Adrenal gland (tissue), 12 donors: ENCODE measurements around the gene HOXD10. TPM values are rescaled to one million over a fixed set of nuclear protein-coding genes. Genes with fewer than 3 reads are reported as not detected.
A peak's percentile ranks its signal among the peaks of the same experiment; 100 is the strongest.

Source experiments
- DNase-seq, 7 donors: peaks; one replicate each; pipeline ENCODE4 v3.0.0-alpha.2; 2019 to 2020
- H3K27ac ChIP-seq, 5 donors: fragments of 200-600 bp; sonication (generic) in 4 of 5; 1 replicate in 3 of 5; 2 replicates in 2 of 5; pipeline versions ENCODE4 v1.5.1 to v1.8.0; 2016 to 2020; ENCODE audit warnings: mild to moderate bottlenecking in 1 of 5
- H3K27me3 ChIP-seq: fragments of 200-600 bp; 2 replicates; pipeline ENCODE4 v1.8.0; 2021
- H3K36me3 ChIP-seq, 2 donors: fragments of 200-600 bp; replicated peaks in 1 of 2; 1 replicate in 1 of 2; 2 replicates in 1 of 2; pipeline versions ENCODE4 v1.5.1 to v1.8.0; 2018 to 2022
- H3K4me1 ChIP-seq, 2 donors: fragments of 200-600 bp; replicated peaks in 1 of 2; 1 replicate in 1 of 2; 2 replicates in 1 of 2; pipeline versions ENCODE4 v1.5.1 to v1.8.0; 2018 to 2021
- H3K4me3 ChIP-seq, 4 donors: fragments of 200-600 bp; sonication (generic) in 3 of 4; one replicate each; pipeline ENCODE4 v1.5.1; 2016 to 2018
- H3K9me3 ChIP-seq, 3 donors: fragments of 200-600 bp; sonication (generic) in 1 of 3; replicated peaks in 1 of 3; 1 replicate in 2 of 3; 2 replicates in 1 of 3; pipeline versions ENCODE4 v1.5.1 to v1.8.0; 2016 to 2021
- POLR2A ChIP-seq, 2 donors: fragments of 450-650 bp; IDR thresholded peaks; one replicate each; pipeline ENCODE4 v1.6.1; 2017; ENCODE audit warnings: antibody characterized with exemption in 2 of 2, mild to moderate bottlenecking in 2 of 2, moderate library complexity in 1 of 2
- WGBS, 4 donors: extraction: QIAGEN DNeasy Blood & Tissue Kit in 2 of 4; methylation state at CpG; one replicate each; pipeline versions ENCODE4 v1.1.5 to v1.1.7; 2013 to 2017; 5-methylcytosine and 5-hydroxymethylcytosine counted together
- intact Hi-C, 2 donors: fragments of 100-400 bp; cut with DNase I; formaldehyde crosslinking; loops; one replicate each; pipeline versions ENCODE4 v1.14.1 to v1.15.0; 2022 to 2023
- polyA plus RNA-seq, 3 donors: library from polyadenylated mRNA; stranded (reverse); fragments of 200-250 nt in 2 of 3; fragments of 350-450 nt in 1 of 3; fragmentation: Illumina TruSeq in 1 of 3; extraction: RNeasy Lipid Tissue Mini Kit (QIAGEN cat#74804) in 1 of 3; gene quantifications; one replicate each; pipeline ENCODE4 v1.2.3, GENCODE V29; 2013 to 2014
- total RNA-seq, 9 donors: library from RNA; depleted of rRNA in 4 of 9; stranded (reverse); fragments of >200 nt in 4 of 9; fragments of 120-200 nt in 1 of 9; fragmentation: NEBNext Ultra II Directional in 1 of 9; extraction: Animal tissue kit (Norgen Biotek cat#: 25700) in 1 of 9; gene quantifications; one replicate each; pipeline versions ENCODE4 v1.1.0 to v1.2.4, GENCODE V29; 2013 to 2023
- TF ChIP-seq, protein P1 (sequence below), 6 experiments: fragments of 450-650 bp in 4 of 6; fragments of 200-600 bp in 2 of 6; sonication (generic) in 1 of 6; IDR thresholded peaks; 1 replicate in 5 of 6; 2 replicates in 1 of 6; pipeline versions ENCODE4 v1.5.1 to v1.8.0; 2016 to 2021; ENCODE audit warnings: antibody characterized with exemption in 6 of 6, mild to moderate bottlenecking in 2 of 6, moderate library complexity in 1 of 6
- donor health status: healthy with polysubstance abuse.
- donor health status: Bipolar disorder and iron deficiency.
- donor health status: DM: yes; HTN: yes; CAD: no.
- donor health status: DM: no; HTN: no; CAD: no.
- donor health status: DM: no; HTN: no; CAD: no.
- donor health status: DM: yes; HTN: yes; CAD: no.

The HOXD10 gene
- total and polyA plus RNA-seq, 12 donors: 0.11 to 0.33 (median 0.18) TPM; not detected in 8

DNA sequence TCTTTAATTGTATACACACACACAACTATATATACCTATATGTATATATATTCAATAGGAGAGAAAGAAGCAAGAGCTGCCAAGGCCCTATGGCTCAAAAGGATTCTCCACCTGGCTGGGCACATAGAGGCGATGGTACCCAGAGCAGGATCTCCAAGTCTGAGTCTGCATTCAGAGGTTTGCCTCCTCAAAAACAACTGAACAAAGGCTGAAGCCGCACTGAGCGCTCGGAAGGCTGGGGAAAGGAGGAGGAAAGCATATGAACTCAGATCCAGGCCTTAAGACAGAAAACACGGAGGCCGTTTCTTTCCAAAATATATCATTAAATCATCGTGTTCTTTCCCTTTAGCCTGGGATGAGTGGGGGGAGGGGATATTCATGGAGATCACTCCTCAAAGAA lies 13.4 kb upstream of the HOXD10 start:
- H3K9me3 ChIP-seq: no peaks in the 10 kb centered on the region
- TF ChIP-seq, protein P1, sequence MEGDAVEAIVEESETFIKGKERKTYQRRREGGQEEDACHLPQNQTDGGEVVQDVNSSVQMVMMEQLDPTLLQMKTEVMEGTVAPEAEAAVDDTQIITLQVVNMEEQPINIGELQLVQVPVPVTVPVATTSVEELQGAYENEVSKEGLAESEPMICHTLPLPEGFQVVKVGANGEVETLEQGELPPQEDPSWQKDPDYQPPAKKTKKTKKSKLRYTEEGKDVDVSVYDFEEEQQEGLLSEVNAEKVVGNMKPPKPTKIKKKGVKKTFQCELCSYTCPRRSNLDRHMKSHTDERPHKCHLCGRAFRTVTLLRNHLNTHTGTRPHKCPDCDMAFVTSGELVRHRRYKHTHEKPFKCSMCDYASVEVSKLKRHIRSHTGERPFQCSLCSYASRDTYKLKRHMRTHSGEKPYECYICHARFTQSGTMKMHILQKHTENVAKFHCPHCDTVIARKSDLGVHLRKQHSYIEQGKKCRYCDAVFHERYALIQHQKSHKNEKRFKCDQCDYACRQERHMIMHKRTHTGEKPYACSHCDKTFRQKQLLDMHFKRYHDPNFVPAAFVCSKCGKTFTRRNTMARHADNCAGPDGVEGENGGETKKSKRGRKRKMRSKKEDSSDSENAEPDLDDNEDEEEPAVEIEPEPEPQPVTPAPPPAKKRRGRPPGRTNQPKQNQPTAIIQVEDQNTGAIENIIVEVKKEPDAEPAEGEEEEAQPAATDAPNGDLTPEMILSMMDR (IDR thresholded peaks at IDR 0.05): no peak
- no peak for TF ChIP-seq POLR2A (IDR thresholded peaks at IDR 0.05)
- H3K36me3 ChIP-seq: no peaks in the 10 kb centered on the region
- H3K4me1 ChIP-seq: peaks cover 7 to 19% of the 10 kb centered on the region in 2 donors
- H3K4me3 ChIP-seq: no peak overlapping the region
- intact Hi-C loops: no loop called here
- no peak overlapping the region for H3K27ac ChIP-seq
- no peak for DNase-seq
- peaks cover 96% of the 10 kb centered on the region for H3K27me3 ChIP-seq
- WGBS, 4 donors: 37 to 44% (median 39%) methylated on average over 7 of the region's 7 CpGs

DNA sequence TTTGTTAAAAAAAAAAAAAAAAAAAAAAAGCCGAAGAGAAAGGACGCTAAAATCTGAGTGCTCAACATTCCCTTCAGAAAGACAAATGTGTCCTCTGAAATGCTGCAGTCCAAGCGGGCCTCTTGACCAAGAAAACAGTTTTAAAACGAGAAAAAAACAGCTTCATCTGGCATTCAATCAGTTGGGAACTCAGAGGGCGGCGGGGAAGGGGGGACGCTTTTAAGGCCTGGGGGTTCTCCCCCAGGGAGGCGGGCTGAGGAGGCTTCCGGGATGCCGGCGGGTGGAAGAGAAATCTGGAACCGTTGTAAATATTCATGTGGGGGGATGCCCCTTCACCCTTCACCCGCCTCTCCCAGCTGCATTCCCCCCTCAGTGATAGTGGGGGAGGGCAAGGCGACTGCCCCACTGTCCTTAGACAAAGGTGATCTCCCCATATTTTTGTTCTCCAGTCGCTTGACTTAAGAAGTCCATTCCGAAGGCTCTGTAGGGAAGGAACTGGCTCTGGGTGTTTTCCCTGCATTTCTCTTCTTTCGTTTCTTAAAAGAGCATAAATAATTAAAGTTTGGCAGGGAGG lies 12.7 kb upstream of the HOXD10 start:
- Histone ChIP-seq H3K36me3 (no peaks in the 10 kb centered on the region), H3K4me3 (no peak overlapping the region), H3K9me3 (no peaks in the 10 kb centered on the region), H3K27ac (no peak overlapping the region), H3K27me3 (peaks cover 96% of the 10 kb centered on the region), H3K4me1 (peaks cover 7 to 19% of the 10 kb centered on the region in 2 donors)
- DNase-seq: no peak
- intact Hi-C loops: no loop called here
- TF ChIP-seq, protein P1 (IDR thresholded peaks at IDR 0.05): no peak
- TF ChIP-seq POLR2A (IDR thresholded peaks at IDR 0.05): no peak
- WGBS, 4 donors: 9 to 12% (median 10%) methylated on average over 17 of the region's 17 CpGs

DNA sequence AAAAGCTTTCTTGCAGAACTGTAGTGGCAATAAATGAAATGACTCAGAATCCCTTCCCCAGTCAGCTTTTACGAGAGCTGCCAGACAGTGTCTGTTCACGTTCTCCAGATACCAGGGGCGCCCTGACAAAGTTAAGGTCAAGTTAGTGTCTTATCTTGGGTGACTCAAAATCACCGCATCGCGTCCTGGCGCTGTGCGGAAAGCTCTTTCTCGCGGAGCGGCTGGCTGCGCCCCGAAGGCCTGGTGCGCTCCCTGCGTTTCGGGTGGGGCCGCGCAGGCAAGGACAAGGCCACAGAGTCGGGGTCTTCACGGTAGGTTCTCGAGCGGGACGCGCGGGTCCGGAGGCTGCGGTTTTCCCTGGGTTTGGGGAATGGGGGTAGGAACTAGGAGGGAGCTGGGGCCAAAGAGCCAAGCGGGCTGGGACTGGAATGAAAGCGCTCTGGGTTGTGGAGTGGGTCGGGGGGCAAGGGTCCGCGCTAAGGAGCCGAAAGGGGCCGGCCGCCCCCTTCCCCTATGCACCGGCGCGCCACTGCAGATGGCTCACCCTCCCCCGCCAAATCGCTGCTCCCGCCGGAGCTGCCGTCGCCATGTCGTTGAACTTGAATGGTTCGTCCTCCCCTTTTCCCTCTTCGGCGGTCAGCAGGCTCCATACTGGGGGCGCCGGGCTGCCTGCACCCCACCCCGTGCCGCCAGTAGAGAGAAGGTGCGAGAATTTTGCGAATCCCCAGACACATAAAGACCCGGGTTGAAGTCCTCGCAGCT lies 12.1 kb upstream of the HOXD10 start:
- TF ChIP-seq POLR2A (IDR thresholded peaks at IDR 0.05): no peak
- TF ChIP-seq, protein P1 (IDR thresholded peaks at IDR 0.05): no peak
- DNase-seq: peak in 6 of 7 donors; percentile 55 to 82 (median 64)
- H3K4me1 ChIP-seq: peaks cover 7 to 19% of the 10 kb centered on the region in 2 donors
- H3K9me3 ChIP-seq: no peaks in the 10 kb centered on the region
- H3K36me3 ChIP-seq: no peaks in the 10 kb centered on the region
- H3K27me3 ChIP-seq: peaks cover 96% of the 10 kb centered on the region
- intact Hi-C loops: no loop called here
- WGBS, 4 donors: 4 to 13% (median 8%) methylated on average over 26 to 56 of the region's 56 CpGs
- no peak overlapping the region for H3K4me3 ChIP-seq
- H3K27ac ChIP-seq: no peak overlapping the region

DNA sequence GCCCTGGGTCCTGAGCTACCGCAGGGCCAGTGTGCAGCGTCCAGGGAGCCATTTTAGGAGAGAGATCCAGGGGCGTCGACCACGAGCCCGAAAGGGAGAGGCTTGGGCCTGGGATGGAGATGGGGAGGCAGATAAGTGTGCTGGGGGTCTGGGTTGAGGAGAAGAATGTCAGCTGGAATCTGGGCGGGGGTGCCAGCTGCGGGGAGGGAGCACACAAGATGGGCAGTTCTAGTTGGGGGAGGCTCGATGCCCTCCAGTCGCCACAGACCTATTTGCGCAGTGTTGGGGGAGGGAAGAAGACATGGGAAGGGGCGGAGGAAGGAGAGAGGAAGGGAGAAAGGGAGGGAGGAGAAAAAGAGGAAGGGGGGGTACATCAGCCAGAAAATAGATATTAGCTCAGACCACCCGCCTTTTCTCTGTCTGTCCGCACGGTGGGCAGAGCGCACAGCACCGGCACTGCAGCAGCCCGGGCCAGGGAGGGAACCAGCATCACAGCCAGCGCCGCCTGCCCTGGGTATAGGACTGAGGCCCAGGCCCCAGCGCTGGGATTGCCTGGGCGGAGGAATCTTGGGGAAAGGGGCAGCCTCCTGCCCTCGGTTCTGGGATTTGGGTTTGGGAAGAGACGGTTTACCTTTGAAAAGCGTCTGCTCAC lies 11.4 kb upstream of the HOXD10 start:
- no peaks in the 10 kb centered on the region for H3K9me3 ChIP-seq
- no peak for DNase-seq
- H3K27ac ChIP-seq: no peak overlapping the region
- no peaks in the 10 kb centered on the region for H3K36me3 ChIP-seq
- peaks cover 7 to 19% of the 10 kb centered on the region in 2 donors for H3K4me1 ChIP-seq
- TF ChIP-seq, protein P1 (IDR thresholded peaks at IDR 0.05): no peak
- TF ChIP-seq POLR2A (IDR thresholded peaks at IDR 0.05): no peak
- no peak overlapping the region for H3K4me3 ChIP-seq
- H3K27me3 ChIP-seq: peaks cover 96% of the 10 kb centered on the region
- 16 to 30% (median 26%) methylated on average over 22 to 25 of the region's 25 CpGs for WGBS, 4 donors
- intact Hi-C loops: no loop called here
